Measurements from ENCODE around the gene ADGRG1.

Gene ADGRG1

GRCh38 chr16:57695680-57696069, 67.2 kb downstream of the ADGRG1 start:
- TF ChIP-seq GATA1 (IDR thresholded peaks at IDR 0.05; ENCODE audit: low read depth, low read length) (no peak), POLR2A (IDR thresholded peaks at IDR 0.05; ENCODE audit: low read length) (no peak)

GRCh38 chr16:57696240-57696639, 67.8 kb downstream of the ADGRG1 start:
- no peak for TF ChIP-seq GATA1 (IDR thresholded peaks at IDR 0.05; ENCODE audit: low read depth, low read length)
- TF ChIP-seq POLR2A (IDR thresholded peaks at IDR 0.05; ENCODE audit: low read length): no peak
- peak; percentile 20 to 26 for DNase-seq

More at GRCh38 chr16:57695680-57696069, 67.2 kb downstream of the ADGRG1 start:
- peak; percentile 65 to 70 for DNase-seq

- TF ChIP-seq GATA1 (IDR thresholded peaks at IDR 0.05; ENCODE audit: low read depth, low read length): no peak
- no peak for TF ChIP-seq POLR2A (IDR thresholded peaks at IDR 0.05; ENCODE audit: low read length)
- no peak for DNase-seq
Measured at GRCh38 chr16:57697896-57698537, 69.6 kb downstream of the ADGRG1 start.

DNA sequence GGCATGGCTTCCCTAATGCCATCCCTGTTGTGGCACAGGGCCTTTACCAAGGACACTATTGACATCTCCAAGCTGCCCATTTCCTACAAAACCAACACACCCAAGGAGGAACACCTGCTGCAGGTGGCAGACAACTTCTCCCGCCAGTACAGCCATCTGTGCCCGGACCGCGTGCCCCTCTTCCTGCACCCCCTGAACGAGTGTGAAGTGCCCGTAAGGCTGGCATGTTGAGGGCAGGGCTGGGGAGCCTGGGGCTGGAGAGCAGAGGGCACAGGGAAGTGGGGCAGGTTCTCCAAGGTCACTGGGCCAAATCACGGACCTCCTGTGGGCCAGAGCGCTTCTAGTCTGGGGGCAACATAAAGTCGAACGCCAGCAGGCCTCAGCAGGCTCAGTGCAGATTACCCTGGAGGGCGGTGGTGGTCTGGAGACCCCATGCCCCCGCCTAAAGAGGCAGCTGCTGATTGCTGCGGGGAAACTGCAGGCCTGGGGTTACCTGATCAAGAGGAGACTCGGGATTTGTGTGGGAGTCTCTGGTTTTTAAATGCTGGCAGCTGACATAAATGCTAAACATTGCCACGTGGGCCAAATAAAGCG, 70.5 kb downstream of the ADGRG1 start:
- TF ChIP-seq POLR2A (IDR thresholded peaks at IDR 0.05; ENCODE audit: low read length) (no peak), GATA1 (IDR thresholded peaks at IDR 0.05; ENCODE audit: low read depth, low read length) (no peak)
- no peak for DNase-seq

DNA sequence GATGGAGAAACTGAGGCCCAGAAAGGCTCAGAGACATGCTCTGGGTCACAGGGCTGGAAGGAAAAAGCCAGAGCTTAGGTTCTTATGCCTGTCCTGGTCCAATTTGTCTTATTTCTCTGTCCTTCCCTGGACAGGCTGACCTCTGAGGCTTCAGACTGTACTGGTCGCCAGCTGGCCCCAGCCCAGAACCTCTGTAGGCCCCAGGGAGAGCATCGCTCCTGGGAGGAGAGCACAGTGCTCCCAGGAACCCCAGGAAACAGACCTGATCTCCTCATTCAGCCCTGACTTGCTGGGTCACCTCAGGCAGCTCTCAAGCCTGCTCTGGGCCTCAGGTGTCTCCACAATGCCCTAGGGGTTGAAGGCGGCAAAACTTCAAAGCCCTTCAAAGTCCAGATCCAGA, 71.1 kb downstream of the ADGRG1 start:
- no peak for DNase-seq
- TF ChIP-seq POLR2A (IDR thresholded peaks at IDR 0.05; ENCODE audit: low read length) (no peak), GATA1 (IDR thresholded peaks at IDR 0.05; ENCODE audit: low read depth, low read length) (no peak)

GRCh38 chr16:57699899-57700298, 71.5 kb downstream of the ADGRG1 start:
- no peak for DNase-seq
- TF ChIP-seq GATA1 (IDR thresholded peaks at IDR 0.05; ENCODE audit: low read depth, low read length) (no peak), POLR2A (IDR thresholded peaks at IDR 0.05; ENCODE audit: low read length) (no peak)

- peak; percentile 42 to 75 for DNase-seq
- TF ChIP-seq GATA1 (IDR thresholded peaks at IDR 0.05; ENCODE audit: low read depth, low read length) (no peak), POLR2A (IDR thresholded peaks at IDR 0.05; ENCODE audit: low read length) (no peak)
Measured at GRCh38 chr16:57700781-57701551, 72.5 kb downstream of the ADGRG1 start.

DNA sequence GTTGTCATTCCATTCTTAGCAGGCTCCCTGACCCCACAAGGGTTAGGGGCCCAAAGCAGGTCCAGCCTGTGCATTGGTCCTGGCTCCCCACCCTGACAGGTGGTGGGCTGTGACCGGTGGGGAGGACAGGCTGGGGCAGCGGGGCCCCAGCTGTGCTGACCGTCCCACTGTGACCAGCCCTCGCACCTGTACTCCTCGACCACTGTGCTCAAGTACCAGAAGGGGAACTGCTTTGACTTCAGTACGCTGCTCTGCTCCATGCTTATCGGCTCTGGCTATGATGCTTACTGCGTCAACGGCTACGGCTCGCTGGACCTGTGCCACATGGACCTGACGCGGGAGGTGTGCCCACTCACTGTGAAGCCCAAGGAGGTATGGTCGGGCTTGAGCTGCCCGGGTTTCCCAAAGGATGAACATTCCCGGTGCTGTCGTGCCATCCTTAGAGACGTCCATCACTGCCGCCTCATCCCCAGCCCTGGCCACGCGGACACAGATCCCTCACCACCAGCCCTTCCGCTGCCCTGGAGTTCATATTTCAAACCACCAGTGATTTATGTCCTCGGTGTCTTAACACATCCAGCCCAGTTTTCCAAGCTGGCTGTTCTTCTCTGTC, 73.4 kb downstream of the ADGRG1 start:
- DNase-seq: no peak
- TF ChIP-seq POLR2A (IDR thresholded peaks at IDR 0.05; ENCODE audit: low read length) (no peak), GATA1 (IDR thresholded peaks at IDR 0.05; ENCODE audit: low read depth, low read length) (no peak)

DNA sequence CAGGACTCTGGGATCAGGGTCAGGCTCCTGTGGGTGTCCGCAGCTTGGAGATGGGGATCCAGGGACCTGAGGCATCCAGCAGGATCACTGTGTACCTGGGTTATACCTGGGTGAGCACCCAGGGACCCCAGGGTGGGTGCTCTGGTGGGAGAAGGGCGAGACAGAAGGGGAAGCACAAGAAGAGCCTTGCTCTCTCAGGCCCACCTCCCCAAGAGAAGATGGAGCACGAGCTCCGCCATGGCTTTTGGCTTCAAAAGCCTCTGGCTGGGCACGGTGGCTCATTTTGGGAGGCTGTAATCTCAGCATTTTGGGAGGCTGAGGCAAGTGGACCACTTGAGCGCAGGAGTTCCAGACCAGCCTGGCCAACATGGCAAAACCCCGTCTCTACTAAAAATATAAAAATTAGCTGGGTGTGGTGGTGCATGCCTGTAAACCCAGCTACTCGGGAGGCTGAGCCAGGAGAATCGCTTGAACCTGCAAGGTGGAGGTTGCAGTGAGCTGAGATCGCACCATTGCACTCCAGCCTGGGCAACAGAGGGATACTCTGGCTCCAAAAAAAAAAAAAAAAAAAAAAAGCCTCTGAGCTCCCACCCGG, 75.1 kb downstream of the ADGRG1 start:
- no peak for DNase-seq
- no peak for TF ChIP-seq POLR2A (IDR thresholded peaks at IDR 0.05; ENCODE audit: low read length)
- no peak for TF ChIP-seq GATA1 (IDR thresholded peaks at IDR 0.05; ENCODE audit: low read depth, low read length)

DNA sequence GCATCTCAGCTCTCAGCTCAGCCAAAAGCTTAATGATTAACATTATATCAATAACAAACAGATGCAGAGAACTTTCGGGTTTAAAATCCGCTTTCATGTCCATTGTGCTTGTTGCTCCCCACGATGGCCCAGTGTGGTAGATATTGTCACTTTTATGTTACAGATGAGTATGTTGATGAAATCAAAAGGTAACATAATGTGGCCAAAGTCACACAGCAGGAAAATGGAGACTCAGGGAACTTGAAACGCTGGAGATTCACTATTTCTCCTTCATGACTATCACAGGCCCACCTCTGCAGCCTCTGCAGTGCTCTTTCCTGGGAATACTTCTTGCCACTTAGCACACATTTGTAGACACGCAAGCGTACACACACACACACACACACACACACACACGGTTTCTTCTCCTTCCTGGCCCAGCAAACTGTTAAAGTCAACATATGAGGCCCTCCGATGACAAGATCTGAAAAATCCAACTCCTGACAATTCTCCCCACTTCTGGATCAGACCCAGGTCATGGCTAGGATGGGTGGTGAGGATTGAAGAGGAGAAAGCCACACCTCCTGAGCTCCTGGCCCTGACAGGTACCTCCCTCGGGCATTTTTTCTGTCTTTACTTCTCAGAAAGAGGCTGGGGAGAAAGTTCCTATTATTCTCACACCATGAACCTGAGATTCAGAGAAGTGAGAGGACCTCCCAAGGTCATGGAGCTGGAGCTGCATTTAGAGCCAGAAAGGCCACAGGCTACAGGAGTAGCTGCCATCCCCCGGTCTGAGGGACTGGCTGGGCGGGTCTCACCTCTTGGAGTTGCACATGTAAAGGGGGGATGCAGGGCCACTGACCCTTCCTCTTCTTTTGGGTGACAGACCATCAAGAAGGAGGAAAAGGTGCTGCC, 75.8 kb downstream of the ADGRG1 start:
- no peak for DNase-seq
- no peak for TF ChIP-seq GATA1 (IDR thresholded peaks at IDR 0.05; ENCODE audit: low read depth, low read length)
- no peak for TF ChIP-seq POLR2A (IDR thresholded peaks at IDR 0.05; ENCODE audit: low read length)

DNA sequence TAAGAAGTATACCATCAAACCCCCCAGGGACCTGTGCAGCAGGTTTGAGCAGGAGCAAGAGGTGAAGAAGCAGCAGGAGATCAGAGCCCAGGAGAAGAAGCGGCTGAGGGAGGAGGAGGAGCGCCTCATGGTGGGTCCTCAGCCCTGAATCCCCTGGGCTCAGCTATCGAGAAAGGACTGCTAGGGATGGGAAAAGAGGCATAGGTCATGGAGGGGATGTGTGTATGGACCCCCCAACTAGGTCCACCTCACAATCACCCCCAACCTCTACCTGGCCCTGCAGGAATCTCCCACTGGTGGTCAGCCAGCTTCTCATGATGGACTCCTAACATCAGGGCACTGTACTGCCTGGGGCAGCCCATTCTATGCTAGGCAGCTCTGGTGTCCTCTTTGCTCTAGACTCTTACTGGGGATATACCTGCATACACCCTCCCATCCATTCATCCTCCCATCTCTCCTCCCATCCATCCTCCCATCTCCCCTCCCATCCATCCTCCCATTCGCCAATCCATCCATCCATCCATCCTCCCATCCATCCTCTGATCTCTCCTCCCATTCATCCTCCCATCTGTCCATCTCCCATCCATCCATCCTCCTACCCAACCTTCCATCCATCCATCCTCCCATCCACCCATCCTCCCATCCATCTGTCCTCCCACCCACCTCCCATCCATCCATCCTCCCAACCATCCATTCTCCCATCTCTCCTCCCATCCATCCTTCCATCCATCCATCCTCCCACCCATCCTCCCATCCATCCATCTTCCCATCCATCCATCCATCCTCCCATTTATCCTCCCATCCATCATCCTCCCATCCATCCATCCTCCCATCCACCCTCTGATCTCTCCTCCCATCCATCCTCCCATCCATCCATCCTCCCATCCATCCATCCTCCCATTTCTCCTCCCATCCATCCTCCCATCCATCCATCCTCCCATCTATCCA, 76.7 kb downstream of the ADGRG1 start:
- no peak for DNase-seq
- TF ChIP-seq POLR2A (IDR thresholded peaks at IDR 0.05; ENCODE audit: low read length) (no peak), GATA1 (IDR thresholded peaks at IDR 0.05; ENCODE audit: low read depth, low read length) (no peak)

DNA sequence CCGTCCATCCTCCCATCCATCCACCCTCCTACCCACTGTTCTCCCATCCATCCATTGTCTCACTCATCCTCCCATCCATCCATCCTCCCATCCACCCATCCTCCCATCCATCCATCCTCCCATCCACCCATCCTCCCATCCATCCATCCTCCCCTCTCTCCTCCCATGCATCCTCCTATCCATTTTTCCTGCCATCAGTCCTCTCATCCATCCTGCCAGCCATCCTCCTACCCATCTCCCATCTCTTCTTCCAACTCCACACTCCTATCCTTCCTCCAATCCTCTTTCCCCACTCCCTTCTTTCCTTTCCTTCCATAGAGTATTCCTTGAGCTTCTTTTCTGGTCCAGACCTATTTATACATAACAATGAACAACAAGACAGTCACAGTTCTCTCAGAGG, 78.3 kb downstream of the ADGRG1 start:
- TF ChIP-seq GATA1 (IDR thresholded peaks at IDR 0.05; ENCODE audit: low read depth, low read length) (no peak), POLR2A (IDR thresholded peaks at IDR 0.05; ENCODE audit: low read length) (no peak)
- DNase-seq: no peak
